IMR-90 (cell line): Measurements from ENCODE around the gene S1PR1. TPM values are rescaled to one million over a fixed set of nuclear protein-coding genes. Genes with fewer than 3 reads are reported as not detected.

Source experiments
- ATAC-seq: fragments of 200-7000 bp; cut with Tn5 transposase; 2 replicates; pipeline ENCODE4 v1.9.1; 2020; ENCODE audit warnings: low read depth, mild to moderate bottlenecking, moderate library complexity
- BruUV-seq: library from RNA; stranded (reverse); fragments of 400-500 nt; replicated peaks from 2 replicates; lab custom pipeline; 2021; lab: Mats Ljungman, UMichigan
- CTCF ChIA-PET: fragments of 300-600 bp; formaldehyde crosslinking; extraction: SDS; loops from one replicate; lab custom pipeline; 2021; ENCODE audit warnings: antibody characterized with exemption; lab: Yijun Ruan, JAX
- POLR2A ChIA-PET: fragments of 300-600 bp; sonication (Branson Sonifier 250); formaldehyde crosslinking; loops from one replicate; lab custom pipeline; 2022; ENCODE audit warnings: antibody characterized with exemption; ENCODE audit not compliant: unreplicated experiment; lab: Charles Lee
- DNase-seq: peaks from one replicate; pipeline ENCODE4 v3.0.0; 2013
- H2AFZ ChIP-seq: replicated peaks from 2 replicates; pipeline ENCODE3; 2013; ENCODE audit warnings: low read length, mild to moderate bottlenecking; ENCODE audit not compliant: poor library complexity
- H2AK5ac ChIP-seq: 2 replicates; pipeline ENCODE4 v1.6.1; 2013; ENCODE audit warnings: low read depth, low read length, inconsistent platforms
- H2AK9ac ChIP-seq: replicated peaks from 2 replicates; pipeline ENCODE3; 2013; ENCODE audit warnings: mild to moderate bottlenecking, low read depth, low read length, moderate library complexity; ENCODE audit not compliant: poor library complexity
- H2BK120ac ChIP-seq: 2 replicates; pipeline ENCODE4 v1.6.1; 2013; ENCODE audit warnings: low read depth, low read length, inconsistent platforms
- H2BK15ac ChIP-seq: 3 replicates; pipeline ENCODE4 v1.6.1; 2013; ENCODE audit warnings: low read depth, low read length, inconsistent platforms
- H2BK20ac ChIP-seq: 2 replicates; pipeline ENCODE4 v1.6.1; 2013; ENCODE audit warnings: low read depth, mild to moderate bottlenecking, inconsistent platforms, low read length, moderate library complexity
- H2BK5ac ChIP-seq: 2 replicates; pipeline ENCODE4 v1.6.1; 2013; ENCODE audit warnings: mild to moderate bottlenecking, low read depth, low read length, inconsistent platforms; ENCODE audit not compliant: poor library complexity, severe bottlenecking
- H3K14ac ChIP-seq: replicated peaks from 2 replicates; pipeline ENCODE4 v1.6.1; 2013; ENCODE audit warnings: low read depth, low read length, inconsistent platforms
- H3K18ac ChIP-seq: 2 replicates; pipeline ENCODE4 v1.6.1; 2013; ENCODE audit warnings: low read depth, low read length, control low read depth
- H3K23ac ChIP-seq: 2 replicates; pipeline ENCODE4 v1.6.1; 2013; ENCODE audit warnings: low read depth, low read length, inconsistent platforms
- H3K27ac ChIP-seq: 2 replicates; pipeline ENCODE4 v1.5.1; 2013; ENCODE audit warnings: mild to moderate bottlenecking, control low read depth, low read length; ENCODE audit not compliant: insufficient read depth
- H3K27me3 ChIP-seq: 2 replicates; pipeline ENCODE4 v1.6.1; 2013; ENCODE audit warnings: low read length; ENCODE audit not compliant: control insufficient read depth, insufficient read depth
- H3K36me3 ChIP-seq: 2 replicates; pipeline ENCODE4 v1.6.1; 2013; ENCODE audit warnings: low read length, mixed read lengths; ENCODE audit not compliant: control insufficient read depth, insufficient read depth
- H3K4ac ChIP-seq: 2 replicates; pipeline ENCODE4 v1.6.1; 2013; ENCODE audit warnings: low read depth, low read length, inconsistent platforms
- H3K4me1 ChIP-seq: 2 replicates; pipeline ENCODE4 v1.6.1; 2013; ENCODE audit warnings: low read length, mixed read lengths; ENCODE audit not compliant: control insufficient read depth, insufficient read depth
- H3K4me2 ChIP-seq: 2 replicates; pipeline ENCODE4 v1.6.1; 2013; ENCODE audit warnings: low read depth, mild to moderate bottlenecking, control low read depth, low read length, moderate library complexity
- H3K4me3 ChIP-seq: 2 replicates; pipeline ENCODE4 v1.5.1; 2013; ENCODE audit warnings: low read depth, mild to moderate bottlenecking, control low read depth, low read length, moderate library complexity; ENCODE audit not compliant: insufficient read depth
- H3K56ac ChIP-seq: 2 replicates; pipeline ENCODE4 v1.6.1; 2013; ENCODE audit warnings: low read length, inconsistent platforms; ENCODE audit not compliant: insufficient read depth; ENCODE audit errors: extremely low read depth
- H3K79me1 ChIP-seq, 2 experiments: 2 replicates each; pipeline ENCODE4 v1.6.1; 2013; ENCODE audit warnings: low read length in 2 of 2, inconsistent platforms in 1 of 2, low read depth in 1 of 2
- H3K9ac ChIP-seq: 2 replicates; pipeline ENCODE4 v1.6.1; 2013; ENCODE audit warnings: low read depth, low read length, control low read depth
- H3K9me1 ChIP-seq: 2 replicates; pipeline ENCODE4 v1.6.1; 2013; ENCODE audit warnings: low read length, inconsistent platforms; ENCODE audit not compliant: insufficient read depth
- H3K9me3 ChIP-seq: 2 replicates; pipeline ENCODE4 v1.6.1; 2013; ENCODE audit warnings: low read length; ENCODE audit not compliant: control insufficient read depth, insufficient read depth
- H4K20me1 ChIP-seq: 2 replicates; pipeline ENCODE4 v1.6.1; 2013; ENCODE audit warnings: low read length, inconsistent platforms; ENCODE audit not compliant: insufficient read depth
- H4K5ac ChIP-seq: 2 replicates; pipeline ENCODE4 v1.6.1; 2013; ENCODE audit warnings: mild to moderate bottlenecking, low read depth, low read length, control low read depth
- H4K8ac ChIP-seq, 2 experiments: 2 replicates each; pipeline ENCODE4 v1.6.1; 2013; ENCODE audit warnings: low read depth in 2 of 2, low read length in 2 of 2, control low read depth in 1 of 2, inconsistent platforms in 1 of 2
- H4K91ac ChIP-seq: 2 replicates; pipeline ENCODE4 v1.6.1; 2013; ENCODE audit warnings: low read depth, low read length, inconsistent platforms; ENCODE audit not compliant: insufficient read depth
- CEBPB ChIP-seq: IDR thresholded peaks from 2 replicates; pipeline ENCODE4 v1.6.1; 2012; ENCODE audit warnings: low read depth, low read length, improper control_type of control experiment
- FOS ChIP-seq: fragments of 150-350 bp; IDR thresholded peaks from 2 replicates; pipeline ENCODE4 v1.6.1; 2016; ENCODE audit warnings: low read depth, low read length
- MAZ ChIP-seq: IDR thresholded peaks from 2 replicates; pipeline ENCODE4 v1.6.1; 2012; ENCODE audit warnings: low read depth, mild to moderate bottlenecking, low read length, improper control_type of control experiment, moderate library complexity, borderline replicate concordance
- MXI1 ChIP-seq: IDR thresholded peaks from 2 replicates; pipeline ENCODE4 v1.6.1; 2012; ENCODE audit warnings: low read depth, mild to moderate bottlenecking, low read length, moderate library complexity, borderline replicate concordance
- NFE2L2 ChIP-seq: fragments of 150-350 bp; IDR thresholded peaks from 2 replicates; pipeline ENCODE4 v1.6.1; 2016; ENCODE audit warnings: low read depth, mild to moderate bottlenecking, low read length
- POLR2A ChIP-seq: IDR thresholded peaks from 2 replicates; pipeline ENCODE4 v1.6.1; 2012; ENCODE audit warnings: mild to moderate bottlenecking, low read depth, low read length
- RCOR1 ChIP-seq: IDR thresholded peaks from 2 replicates; pipeline ENCODE4 v1.6.1; 2012; ENCODE audit warnings: mild to moderate bottlenecking, low read length, improper control_type of control experiment; ENCODE audit not compliant: insufficient replicate concordance
- RFX5 ChIP-seq: IDR thresholded peaks from 2 replicates; pipeline ENCODE4 v1.8.0; 2012; ENCODE audit warnings: low read depth, mild to moderate bottlenecking, low read length, moderate library complexity
- WGBS, 2 experiments: methylation state at CpG; one replicate each; pipeline versions ENCODE4 v1.1.5 to v1.1.7; 2013; ENCODE audit warnings: missing lambda C conversion rate in 2 of 2; ENCODE audit not compliant: insufficient read length in 1 of 2; ENCODE audit errors: extremely low coverage in 2 of 2; 5-methylcytosine and 5-hydroxymethylcytosine counted together
- dilution Hi-C: fragments of 300-500 bp; cut with HindIII; formaldehyde crosslinking; loops from one replicate; pipeline ENCODE4 v1.14.3; 2018; ENCODE audit warnings: low sequenced_read_pairs; ENCODE audit not compliant: unreplicated experiment
- in situ Hi-C: fragments of 300-500 bp; cut with MboI; formaldehyde crosslinking; loops from 3 replicates; pipeline ENCODE4 v1.14.3; 2019; ENCODE audit warnings: low sequenced_read_pairs, inconsistent platforms, mixed read lengths
- intact Hi-C: fragments of 100-400 bp; cut with micrococcal nuclease; formaldehyde crosslinking; loops from 2 replicates; pipeline ENCODE4 v1.10.0; 2022
- polyA plus RNA-seq, 3 experiments: library from polyadenylated mRNA; depleted of rRNA; stranded (reverse); fragments of >200 nt; gene quantifications; 2 replicates each; pipeline ENCODE4 v1.2.3, GENCODE V29; 2012; ENCODE audit warnings: low replicate concordance in 1 of 3
- total RNA-seq: library from RNA; depleted of rRNA; stranded (reverse); fragments of >200 nt; gene quantifications from 2 replicates; pipeline ENCODE4 v1.2.3, GENCODE V29; 2012

S1PR1 gene
- total and polyA plus RNA-seq, 2 of the 4 experiments (the other 2 are of a cell fraction): 12.9 to 15.6 TPM

- H3K4me3 ChIP-seq: no peak overlapping the region
- no peak overlapping the region for H4K5ac ChIP-seq
- no peak overlapping the region for H2BK120ac ChIP-seq
- in situ Hi-C loops: no loop called here
- no peaks in the 10 kb centered on the region for H3K4me1 ChIP-seq
- no peak overlapping the region for H3K4ac ChIP-seq
- H3K18ac ChIP-seq: no peak overlapping the region
- no peak overlapping the region for H2BK15ac ChIP-seq
- no peak overlapping the region for H2AK5ac ChIP-seq
- ChIA-PET CTCF (no interaction called here), POLR2A (interaction anchor here (0.6 kb wide), 1 partner anchor 49 kb away, joined by 20 read pairs; no protein-coding TSS in a partner anchor)
- 83% methylated on average over 1 of the region's 11 CpGs; no CpG with 5 or more reads in 1 of the 2 experiments for WGBS, 2 experiments
- no peaks in the 10 kb centered on the region for H3K79me1 ChIP-seq
- no peak overlapping the region for H4K8ac ChIP-seq
- TF ChIP-seq MXI1: no peak
- TF ChIP-seq FOS: no peak
- TF ChIP-seq NFE2L2: no peak
- no peak for TF ChIP-seq MAZ
- no peak for TF ChIP-seq POLR2A
- no peak for TF ChIP-seq RFX5
- TF ChIP-seq RCOR1: no peak
- no peak for TF ChIP-seq CEBPB
- ATAC-seq (no peak), DNase-seq (no peak)
- no peaks in the 10 kb centered on the region for H4K20me1 ChIP-seq
- H2BK5ac ChIP-seq: no peak overlapping the region
- peak overlapping the region; percentile 23 for H2AFZ ChIP-seq
- H3K9ac ChIP-seq: no peak overlapping the region
- dilution Hi-C loops: no loop called here
- no peak overlapping the region for H2AK9ac ChIP-seq
- no peaks in the 10 kb centered on the region for H3K36me3 ChIP-seq
- H2BK20ac ChIP-seq: no peak overlapping the region
- no peak overlapping the region for H3K14ac ChIP-seq
- H3K9me1 ChIP-seq: no peaks in the 10 kb centered on the region
- no peak overlapping the region for H3K4me2 ChIP-seq
- H3K27me3 ChIP-seq: no peaks in the 10 kb centered on the region
- H4K91ac ChIP-seq: no peak overlapping the region
- H3K27ac ChIP-seq: no peak overlapping the region
- no peak overlapping the region for H3K56ac ChIP-seq
- H3K23ac ChIP-seq: no peak overlapping the region
- no TSS peak for BruUV-seq
- intact Hi-C loops: no loop called here
- H3K9me3 ChIP-seq: no peaks in the 10 kb centered on the region
Observed at GRCh38 chr1:101219924-101220870, 16.6 kb upstream of the S1PR1 start.
